ENCODE measurements around the gene XRCC3.

The XRCC3 gene

DNA sequence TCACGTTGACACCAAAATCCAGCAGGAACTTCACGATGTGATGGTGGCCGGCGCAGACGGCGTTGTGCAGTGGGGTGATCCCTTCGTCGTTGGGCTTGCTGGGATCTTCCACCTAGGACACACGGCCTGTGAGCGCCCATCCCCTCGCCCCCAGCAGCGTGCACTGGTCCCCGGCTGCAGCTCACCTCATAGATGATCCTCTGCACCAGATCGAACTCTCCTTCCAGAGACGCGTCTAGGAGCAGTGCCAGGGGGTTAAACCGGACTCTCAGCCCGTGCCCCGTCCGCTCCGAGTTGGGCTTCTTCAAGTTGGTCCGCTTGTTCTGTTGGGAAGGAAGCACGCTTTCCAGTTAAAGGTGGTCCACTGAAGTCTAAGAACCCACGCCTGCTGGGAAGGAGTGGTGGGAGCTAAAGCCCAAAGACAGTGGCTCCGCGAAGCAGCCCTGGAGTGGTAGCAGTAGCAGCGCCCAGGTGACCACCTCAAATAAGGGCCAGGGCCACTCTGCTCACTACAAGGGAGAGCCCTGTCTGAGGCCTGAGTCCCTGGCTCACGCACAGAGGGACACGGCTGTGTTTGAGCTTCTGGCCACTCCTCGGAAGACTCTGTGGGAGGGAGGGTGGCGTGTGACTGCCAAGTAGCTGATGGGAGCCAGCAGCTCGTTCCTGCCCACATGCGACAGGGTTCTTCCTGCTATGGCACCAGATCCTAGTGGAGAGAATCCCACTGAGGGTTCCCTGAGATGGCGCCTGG, 23.6 kb upstream of the XRCC3 start:
- TF ChIP-seq, protein P1, sequence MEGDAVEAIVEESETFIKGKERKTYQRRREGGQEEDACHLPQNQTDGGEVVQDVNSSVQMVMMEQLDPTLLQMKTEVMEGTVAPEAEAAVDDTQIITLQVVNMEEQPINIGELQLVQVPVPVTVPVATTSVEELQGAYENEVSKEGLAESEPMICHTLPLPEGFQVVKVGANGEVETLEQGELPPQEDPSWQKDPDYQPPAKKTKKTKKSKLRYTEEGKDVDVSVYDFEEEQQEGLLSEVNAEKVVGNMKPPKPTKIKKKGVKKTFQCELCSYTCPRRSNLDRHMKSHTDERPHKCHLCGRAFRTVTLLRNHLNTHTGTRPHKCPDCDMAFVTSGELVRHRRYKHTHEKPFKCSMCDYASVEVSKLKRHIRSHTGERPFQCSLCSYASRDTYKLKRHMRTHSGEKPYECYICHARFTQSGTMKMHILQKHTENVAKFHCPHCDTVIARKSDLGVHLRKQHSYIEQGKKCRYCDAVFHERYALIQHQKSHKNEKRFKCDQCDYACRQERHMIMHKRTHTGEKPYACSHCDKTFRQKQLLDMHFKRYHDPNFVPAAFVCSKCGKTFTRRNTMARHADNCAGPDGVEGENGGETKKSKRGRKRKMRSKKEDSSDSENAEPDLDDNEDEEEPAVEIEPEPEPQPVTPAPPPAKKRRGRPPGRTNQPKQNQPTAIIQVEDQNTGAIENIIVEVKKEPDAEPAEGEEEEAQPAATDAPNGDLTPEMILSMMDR (IDR thresholded peaks at IDR 0.05; ENCODE audit: borderline replicate concordance, insufficient read depth, low read depth, low read length): no peak
- H3K4me3 ChIP-seq (ENCODE audit: low read depth, low read length): no peak overlapping the region

DNA sequence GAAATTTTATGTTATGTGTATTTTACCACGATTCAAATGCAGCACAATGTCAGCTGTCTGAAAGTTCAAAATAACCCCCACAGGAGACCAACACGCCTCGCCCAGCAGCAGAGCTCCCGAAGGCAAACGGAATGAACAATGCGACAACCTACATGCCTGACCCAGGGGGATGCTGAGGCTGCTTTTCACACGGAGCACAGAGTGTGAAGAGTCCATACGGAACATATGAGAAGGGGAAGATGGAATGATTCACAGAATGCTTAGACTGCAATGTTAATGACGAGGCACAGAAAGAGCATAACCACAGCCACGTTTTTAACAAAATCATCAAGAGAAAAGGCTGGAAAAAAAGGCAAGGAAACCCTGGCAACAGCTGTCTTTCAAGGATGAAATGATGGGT, 22.9 kb upstream of the XRCC3 start:
- no peak overlapping the region for H3K4me3 ChIP-seq (ENCODE audit: low read depth, low read length)
- TF ChIP-seq, protein P1 (IDR thresholded peaks at IDR 0.05; ENCODE audit: borderline replicate concordance, insufficient read depth, low read depth, low read length): no peak

DNA sequence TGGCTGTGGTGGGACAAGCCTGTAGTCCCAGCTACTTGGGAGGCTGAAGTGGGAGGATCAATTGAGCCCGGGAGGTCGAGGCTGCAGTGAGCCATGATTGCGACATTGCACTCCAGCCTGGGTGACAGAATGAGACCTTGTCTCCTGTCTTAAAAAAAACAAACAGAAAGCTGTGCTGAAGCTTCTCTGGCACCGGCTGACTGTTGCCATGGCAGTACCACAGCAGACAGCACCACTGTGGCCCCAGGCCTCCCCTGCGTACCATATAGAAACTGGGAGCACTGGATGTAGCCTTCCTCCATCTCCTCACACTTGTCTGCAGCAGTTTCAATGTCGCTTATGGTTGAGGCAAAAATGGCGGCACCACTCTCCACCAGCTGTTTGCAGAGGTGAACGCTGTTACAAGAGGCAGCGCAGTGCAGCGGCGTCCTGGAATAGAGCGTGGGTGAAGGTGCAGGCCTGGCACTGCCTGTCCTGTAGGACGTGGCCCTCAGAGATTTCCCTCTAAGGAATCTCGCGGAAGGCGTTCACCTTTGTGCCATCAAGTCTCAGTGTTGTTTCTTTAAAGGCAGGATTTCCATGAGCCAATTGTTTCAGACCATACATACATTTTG, 22.3 kb upstream of the XRCC3 start:
- no peak overlapping the region for H3K4me3 ChIP-seq (ENCODE audit: low read depth, low read length)
- TF ChIP-seq, protein P1 (IDR thresholded peaks at IDR 0.05; ENCODE audit: borderline replicate concordance, insufficient read depth, low read depth, low read length): no peak

DNA sequence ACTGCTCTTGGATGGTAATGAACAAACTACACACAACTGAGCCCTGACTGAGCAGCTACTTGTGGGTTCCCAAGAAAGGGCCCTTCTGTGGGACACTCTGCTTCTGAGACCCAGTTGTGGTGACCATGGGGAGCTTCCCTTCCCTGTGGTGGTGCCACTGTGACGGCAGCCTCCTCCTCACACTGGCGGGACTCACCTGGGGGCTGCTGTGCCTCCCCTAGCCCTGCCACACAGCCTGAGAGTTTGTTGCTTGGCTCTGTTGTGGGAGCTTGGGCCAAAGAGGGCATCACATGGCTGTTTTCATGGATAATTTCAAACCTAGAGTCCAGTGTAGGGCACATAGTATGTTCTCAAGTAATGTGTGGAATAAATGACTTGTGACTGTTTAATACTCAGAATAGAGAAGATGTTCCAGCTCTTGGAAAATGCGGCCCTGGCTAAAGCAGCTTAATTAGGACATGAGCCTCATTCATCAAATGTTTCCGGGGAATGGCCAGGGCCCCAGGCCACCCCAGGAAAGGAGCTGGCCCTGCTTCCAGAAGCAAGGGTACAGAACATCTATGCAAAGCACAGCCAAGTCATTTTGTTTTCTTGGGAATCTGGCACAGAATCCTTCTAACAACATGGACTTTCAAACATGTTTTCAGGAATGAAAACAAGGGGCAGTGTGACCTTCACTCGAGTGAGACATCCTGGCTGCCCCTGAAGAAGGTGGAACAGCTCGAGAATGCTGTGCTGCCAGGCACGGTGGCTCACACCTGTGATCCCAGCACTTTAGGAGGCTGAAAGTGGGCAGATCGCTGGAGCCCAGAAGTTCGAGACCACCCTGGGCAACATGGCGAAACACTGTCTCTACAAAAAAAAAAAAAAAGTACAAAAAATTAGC, 21.5 kb upstream of the XRCC3 start:
- TF ChIP-seq, protein P1 (IDR thresholded peaks at IDR 0.05; ENCODE audit: borderline replicate concordance, insufficient read depth, low read depth, low read length): no peak
- no peak overlapping the region for H3K4me3 ChIP-seq (ENCODE audit: low read depth, low read length)

DNA sequence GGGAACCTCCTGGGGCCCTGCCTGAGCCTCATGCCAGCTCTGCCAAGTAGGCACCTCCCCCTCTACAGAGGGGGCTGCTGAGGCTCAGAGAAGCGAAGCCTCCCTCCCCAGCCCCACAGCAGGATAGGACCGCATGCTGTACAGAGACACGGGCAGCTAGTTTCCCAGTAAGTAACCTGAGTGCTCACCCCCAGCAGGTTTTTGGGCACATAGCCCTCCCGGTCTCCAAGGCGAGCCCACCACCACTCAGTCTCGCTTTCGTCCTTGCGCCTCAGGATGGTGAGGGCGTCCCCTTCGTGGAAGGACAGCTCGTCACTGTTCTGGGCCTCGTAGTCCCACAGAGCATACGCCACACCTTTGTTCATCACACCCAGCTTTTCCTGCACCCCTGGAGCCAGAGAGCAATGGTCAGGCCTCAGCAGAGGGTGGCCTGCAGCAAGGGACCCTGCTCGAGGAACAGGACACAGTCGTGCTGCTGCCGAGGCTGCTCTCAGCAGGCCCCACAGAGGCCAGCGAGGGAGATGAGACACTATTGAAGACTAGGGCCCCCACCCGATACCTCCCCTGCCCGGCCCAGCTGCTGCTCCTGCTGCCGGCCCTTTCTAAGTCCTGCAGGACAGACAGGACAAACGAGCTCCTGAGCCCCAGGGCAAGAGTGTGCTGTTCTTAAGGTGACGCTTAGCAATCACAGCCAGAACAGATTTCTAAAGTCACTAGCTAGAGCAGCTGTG, 20.7 kb upstream of the XRCC3 start:
- no peak overlapping the region for H3K4me3 ChIP-seq (ENCODE audit: low read depth, low read length)
- TF ChIP-seq, protein P1 (IDR thresholded peaks at IDR 0.05; ENCODE audit: borderline replicate concordance, insufficient read depth, low read depth, low read length): no peak

DNA sequence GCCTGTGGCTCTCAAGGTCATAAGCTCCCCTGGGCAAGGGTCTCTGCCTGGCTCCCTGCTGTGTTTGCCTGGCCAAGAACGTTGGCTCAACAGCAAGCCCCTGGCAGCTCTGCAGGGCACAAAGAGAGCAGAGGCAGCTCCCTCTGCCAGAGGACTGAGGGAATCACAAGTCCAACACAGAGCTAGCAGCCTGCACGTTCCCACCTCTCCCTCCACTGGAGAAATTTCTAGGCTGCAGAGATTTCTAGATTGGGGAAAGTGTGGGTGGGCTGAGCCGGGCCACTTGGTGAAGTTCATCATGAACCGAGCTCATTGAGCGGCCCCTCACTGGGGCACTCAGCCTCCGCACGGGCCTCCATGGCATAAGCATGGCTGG, 20.2 kb upstream of the XRCC3 start:
- TF ChIP-seq, protein P1 (IDR thresholded peaks at IDR 0.05; ENCODE audit: borderline replicate concordance, insufficient read depth, low read depth, low read length): no peak
- no peak overlapping the region for H3K4me3 ChIP-seq (ENCODE audit: low read depth, low read length)

All from GM12875 (cell line).